ENCODE measurements around the gene PREX1.

Gene PREX1

DNA sequence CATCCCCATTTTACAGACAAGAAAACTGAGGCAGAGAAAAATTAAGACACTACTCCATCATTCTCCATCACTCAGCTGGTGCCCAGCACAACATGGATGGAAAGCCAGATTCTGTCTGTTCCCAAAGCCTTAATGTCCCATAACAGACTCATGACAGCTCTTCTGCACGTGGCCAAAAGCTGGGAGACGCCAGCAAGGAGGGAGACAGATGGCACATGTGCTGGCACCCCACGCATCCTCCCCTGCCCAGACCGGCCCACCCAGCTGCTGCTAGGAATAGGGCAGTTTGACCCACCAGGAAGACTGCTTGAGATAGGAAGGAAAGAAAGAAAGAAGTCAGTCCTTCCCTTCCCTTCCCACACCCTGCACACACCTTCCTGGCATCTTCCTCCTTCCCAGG, 96.3 kb downstream of the PREX1 start:
- no peak for DNase-seq

DNA sequence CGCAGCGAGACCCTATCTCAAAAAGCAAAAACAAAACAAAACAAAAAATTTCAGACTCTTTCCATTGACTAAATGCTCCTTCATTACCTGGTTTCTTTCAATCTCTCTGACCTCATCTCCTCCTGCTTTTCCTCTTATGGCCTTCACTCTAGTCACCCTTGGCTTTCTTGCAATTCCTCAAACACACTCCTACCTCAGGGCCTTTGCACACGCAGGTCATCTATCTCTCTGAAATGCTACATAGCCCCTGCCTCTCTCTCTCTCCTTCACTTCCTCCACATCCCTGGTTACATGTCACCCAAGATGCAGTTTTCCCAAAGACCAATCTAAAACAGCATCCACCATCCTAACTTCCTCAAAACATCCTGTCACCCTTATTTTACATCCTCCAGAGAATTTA, 96.8 kb downstream of the PREX1 start:
- no peak for DNase-seq

- no peak for DNase-seq
These were observed 98.3 kb downstream of the PREX1 start for GRCh38 chr20:48729538-48729937.

DNA sequence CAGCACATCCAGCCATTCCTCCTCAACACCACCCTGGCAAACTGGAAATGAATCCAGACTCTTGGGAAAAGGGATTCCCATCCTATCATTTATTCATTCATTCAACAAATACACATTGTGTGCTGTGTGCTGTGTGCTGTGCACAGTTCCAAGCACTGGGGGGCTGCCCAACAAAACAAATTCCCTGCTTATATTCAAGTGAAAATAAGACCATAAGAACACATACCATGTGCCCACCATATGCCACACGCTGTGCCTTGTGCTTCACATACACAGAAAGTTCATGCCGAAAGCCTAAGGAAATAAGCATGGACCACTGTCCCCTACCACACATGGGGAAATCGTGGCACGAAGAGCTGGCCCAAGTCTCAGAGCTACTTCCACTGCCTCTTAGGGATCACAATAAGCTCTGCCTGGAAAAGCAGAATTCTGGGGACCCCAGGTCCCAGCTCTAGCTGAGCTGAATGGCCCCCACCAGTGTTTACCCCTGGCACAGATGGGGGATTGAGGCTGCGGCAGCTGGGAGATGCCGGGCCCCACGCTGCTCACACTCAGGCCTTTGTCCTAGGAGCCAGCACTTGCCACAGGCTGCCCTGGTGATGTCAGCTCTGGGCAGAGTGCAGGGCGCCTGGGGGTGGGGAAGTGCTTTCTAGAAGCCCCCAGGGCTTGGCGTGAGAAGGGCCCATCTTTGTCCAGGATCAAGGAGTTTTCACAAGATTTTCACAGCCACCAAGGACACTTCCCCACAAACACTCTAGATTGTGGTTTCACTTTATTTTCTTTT, 99.6 kb downstream of the PREX1 start:
- no peak for DNase-seq

GRCh38 chr20:48727226-48727625, 100.6 kb downstream of the PREX1 start:
- DNase-seq: no peak

DNA sequence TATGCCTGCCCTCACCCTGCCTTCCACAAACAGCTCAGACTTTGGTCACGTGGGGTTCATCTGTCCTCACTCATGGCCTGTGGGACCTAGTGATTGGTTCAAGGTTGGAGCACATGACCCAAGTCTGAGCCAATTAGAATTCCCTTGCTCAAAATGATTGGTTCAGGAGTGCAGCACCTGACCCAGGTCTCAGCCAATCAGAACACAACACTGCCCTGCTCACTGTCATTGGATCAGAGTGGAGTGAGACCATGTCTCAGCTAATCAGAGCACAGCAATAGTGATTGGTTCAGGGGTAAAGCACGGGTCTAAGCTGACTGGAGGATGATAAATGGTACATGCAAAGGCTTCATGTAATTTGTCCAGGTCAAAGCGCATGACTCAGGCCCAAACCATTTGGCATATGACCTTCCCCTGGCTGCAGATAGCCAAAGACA, 102.2 kb downstream of the PREX1 start:
- no peak for DNase-seq

- no peak for DNase-seq
These were observed 102.8 kb downstream of the PREX1 start for GRCh38 chr20:48724891-48725554.

DNA sequence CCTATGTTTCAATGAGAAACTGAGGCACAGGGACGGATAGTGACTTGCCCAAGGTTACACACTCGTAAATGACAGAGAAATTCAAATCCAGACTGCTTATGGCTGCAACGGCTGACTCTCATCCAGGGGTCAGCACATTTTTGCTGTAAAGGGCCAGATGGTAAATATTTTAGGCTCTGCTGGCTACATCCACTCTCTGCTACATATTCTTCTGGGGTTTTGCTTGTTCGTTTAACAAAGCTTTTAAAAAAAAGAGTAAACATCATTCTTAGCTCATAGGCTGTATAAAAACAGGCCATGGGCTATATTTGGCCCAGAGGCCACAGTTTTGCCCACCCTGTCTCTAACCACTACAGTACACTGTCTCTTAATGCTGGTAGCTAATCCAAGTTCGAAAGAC, 103.4 kb downstream of the PREX1 start:
- DNase-seq: no peak

DNA sequence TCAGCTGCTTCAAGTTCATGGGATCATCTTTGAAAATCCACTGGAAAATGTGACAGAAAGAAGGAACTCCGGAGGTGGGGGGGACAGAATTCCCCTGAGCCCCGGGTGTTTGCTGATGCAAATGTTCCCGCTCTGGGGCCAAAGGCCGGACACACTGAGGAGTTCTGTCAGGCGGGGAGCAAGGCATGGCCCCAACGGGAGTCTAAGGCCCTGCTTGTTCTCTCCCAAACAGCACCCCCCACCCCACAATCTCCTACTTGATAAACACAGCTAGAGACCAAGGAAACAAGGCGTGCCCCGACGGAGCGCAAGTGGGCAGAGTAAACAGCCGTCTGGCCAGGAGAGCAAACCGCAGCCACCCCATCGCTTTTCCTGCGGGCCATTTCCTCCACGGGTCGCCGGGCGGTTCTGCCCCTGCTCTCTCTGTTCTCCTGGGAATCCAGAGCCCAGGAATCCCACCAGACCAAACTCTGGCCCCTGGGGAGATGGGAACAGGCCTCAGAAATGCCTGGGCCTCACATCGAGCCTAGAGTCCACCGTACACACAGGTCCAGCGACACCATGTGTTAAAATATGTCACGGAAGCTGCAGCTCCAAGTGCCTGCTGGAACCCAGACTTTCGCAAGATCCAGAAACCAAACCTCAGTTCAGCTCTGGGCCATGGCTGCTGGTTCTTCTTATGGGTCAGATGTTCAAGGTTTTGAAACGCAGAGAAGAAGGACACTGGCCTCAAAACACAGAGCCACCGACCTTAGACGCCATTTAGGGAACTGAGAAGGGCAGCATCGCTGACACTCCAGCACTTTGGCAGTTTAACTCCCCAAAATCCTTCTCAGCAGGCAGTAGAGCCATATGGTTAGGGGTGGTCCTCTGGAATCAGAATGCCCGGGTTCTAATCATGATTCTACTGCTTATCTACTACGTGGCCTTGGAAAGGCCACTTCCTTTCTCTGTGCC, 104.2 kb downstream of the PREX1 start:
- DNase-seq: no peak

GRCh38 chr20:48722737-48723191, 105.0 kb downstream of the PREX1 start:
- DNase-seq: no peak

DNA sequence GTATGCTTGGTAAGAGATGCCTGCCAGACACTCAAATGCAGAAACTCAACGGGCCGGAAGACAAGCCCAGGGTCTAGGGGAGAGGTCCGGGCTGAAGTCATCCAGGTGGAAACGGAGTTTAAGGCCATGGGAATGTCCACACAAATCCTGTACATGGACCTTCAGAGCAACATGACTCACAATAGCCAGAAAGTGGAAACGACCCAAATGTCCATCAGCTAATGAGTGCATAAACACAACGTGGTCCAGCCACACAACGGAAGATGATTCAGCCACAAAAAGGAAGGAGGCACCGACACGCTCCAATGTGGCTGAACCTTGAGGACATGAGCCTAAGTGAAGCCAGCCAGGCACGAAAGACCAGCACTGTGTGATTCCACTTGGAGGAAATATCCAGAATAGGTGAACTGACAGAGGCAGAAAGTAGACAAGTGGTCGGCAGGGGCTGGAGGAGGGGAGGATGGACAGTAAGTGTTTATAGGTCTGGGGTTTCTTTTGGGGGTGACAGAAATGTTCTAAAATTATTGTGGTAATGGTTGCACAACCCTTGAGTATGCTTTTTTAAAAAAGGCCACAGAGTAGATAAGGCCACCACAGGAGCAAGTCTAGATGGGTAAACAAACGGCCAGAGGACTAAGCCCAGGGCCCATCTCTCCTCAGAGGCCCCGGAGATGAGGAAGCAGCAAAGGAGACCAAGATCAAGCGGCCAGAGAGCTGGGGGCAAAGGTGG, 105.6 kb downstream of the PREX1 start:
- DNase-seq: peak; percentile 29

- no peak for DNase-seq
These were observed 106.3 kb downstream of the PREX1 start for GRCh38 chr20:48721324-48722001.

GRCh38 chr20:48720256-48720985, 107.4 kb downstream of the PREX1 start:
- DNase-seq: no peak

GRCh38 chr20:48719598-48720255, 108.1 kb downstream of the PREX1 start:
- DNase-seq: no peak

DNA sequence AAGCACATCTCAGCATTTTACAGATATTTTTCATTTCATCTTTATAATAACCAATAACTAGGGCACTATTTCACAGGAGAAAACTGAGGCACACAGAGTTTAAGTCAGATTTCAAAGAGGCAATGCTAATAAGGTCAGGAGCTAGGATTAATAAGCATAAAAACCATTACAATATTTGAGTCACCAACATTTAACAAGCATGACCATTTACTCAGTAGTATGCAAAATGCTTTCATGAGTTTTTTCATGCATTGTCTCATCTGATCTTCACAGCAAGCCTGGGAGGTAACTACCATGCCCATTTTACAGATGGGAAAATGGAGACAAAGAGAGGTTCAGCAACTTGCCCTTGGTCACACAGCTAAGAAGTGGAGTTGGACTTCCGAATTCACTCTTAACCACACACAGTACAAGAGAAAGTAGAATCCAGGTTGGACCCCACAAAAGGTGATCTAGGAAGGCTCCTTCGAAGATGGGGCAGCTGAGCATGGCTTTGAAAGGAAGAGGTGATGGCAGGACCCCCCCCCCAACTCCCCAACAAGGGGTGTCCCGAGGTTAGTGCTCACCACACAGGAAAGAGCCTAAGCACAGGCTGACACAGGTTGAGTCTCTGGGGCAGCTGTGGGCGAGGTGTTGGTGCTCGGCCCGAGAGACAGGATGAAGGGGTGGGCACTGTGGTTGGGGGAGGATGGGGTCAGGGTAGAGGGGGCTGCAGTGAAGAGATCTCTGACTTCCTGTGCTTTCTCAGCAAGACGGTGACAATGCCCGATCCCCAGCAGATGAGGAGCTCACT, 108.8 kb downstream of the PREX1 start:
- DNase-seq: peak; percentile 54

- DNase-seq: no peak
These were observed 110.0 kb downstream of the PREX1 start for GRCh38 chr20:48717680-48718223.

GRCh38 chr20:48717095-48717672, 110.6 kb downstream of the PREX1 start:
- DNase-seq: no peak

- no peak for DNase-seq
These were observed 111.3 kb downstream of the PREX1 start for GRCh38 chr20:48716541-48716940.

DNA sequence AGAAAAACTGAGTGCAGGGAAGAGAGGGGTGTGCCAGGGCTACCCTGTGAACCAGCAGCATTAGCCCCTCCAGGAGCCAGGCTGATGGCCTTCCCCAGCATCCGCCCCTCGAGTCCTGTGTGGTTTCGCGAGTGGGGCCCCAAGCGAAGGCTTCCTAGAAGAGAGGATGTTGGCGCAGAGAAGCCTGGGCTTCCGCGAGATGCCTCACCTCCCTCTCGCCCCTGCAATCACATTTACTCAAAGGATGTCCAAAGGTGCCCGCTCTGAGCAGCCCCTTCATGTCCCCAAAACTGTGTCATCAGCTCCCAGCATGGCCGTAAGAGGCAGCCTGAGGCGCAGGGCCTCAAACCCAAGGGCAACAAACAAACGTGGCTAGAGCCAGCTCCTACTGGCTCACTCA, 111.7 kb downstream of the PREX1 start:
- DNase-seq: peak; percentile 51
